ENCODE data around the gene LARP1B. TPM values are rescaled to one million over a fixed set of nuclear protein-coding genes. Genes with fewer than 3 reads are reported as not detected.

The LARP1B gene
- total RNA-seq, 1 experiment from 2014 or later, result 14.8 TPM

DNA sequence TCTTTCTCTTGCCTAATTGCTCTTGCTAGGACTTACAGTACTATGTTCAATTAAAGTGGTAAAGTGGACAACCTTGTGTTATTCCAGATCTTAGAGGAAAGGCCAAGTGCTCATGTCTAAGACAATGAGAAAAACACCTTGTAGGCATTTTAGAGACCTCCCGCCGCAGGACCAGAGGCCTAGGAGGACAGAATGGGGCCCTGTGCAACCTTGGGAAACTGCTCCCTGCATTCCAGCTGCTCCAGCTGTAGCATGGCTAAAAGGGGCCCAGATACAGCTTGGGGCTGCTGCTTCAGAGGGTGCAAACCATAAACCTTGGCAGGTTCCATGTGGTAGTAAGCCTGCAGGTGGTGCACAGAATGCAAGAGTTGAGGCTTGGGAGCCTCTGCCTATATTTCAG, 125.5 kb downstream of the LARP1B start:
- Histone ChIP-seq H3K4me3 (ENCODE audit: low read length) (no peak overlapping the region), H2AFZ (ENCODE audit: low read length) (no peak overlapping the region), H3K79me2 (ENCODE audit: low read length) (no peaks in the 10 kb centered on the region), H3F3A (ENCODE audit: low read length, unreplicated experiment) (no peaks in the 10 kb centered on the region), H3K9me3 (ENCODE audit: low read length) (no peaks in the 10 kb centered on the region), H3K27me3 (ENCODE audit: low read length) (no peaks in the 10 kb centered on the region), H4K20me1 (ENCODE audit: low read length) (no peaks in the 10 kb centered on the region), H3K27ac (ENCODE audit: low read length) (no peak overlapping the region), H3K4me1 (ENCODE audit: insufficient read depth, low read length) (no peaks in the 10 kb centered on the region), H3K4me2 (ENCODE audit: low read length) (no peak overlapping the region), H3K9ac (ENCODE audit: low read length) (no peak overlapping the region), H3K9me2 (replicated peaks; ENCODE audit: low read length) (no peaks in the 10 kb centered on the region), H3K36me3 (ENCODE audit: low read depth, low read length) (no peaks in the 10 kb centered on the region; the same call in 1 of the 2 replicates)
- ATAC-seq, result no peak
- no TSS peak for BruUV-seq (replicated peaks)
- intact Hi-C loops (cut with micrococcal nuclease), result no loop called here
- CTCF ChIA-PET, result no interaction called here
- TF ChIP-seq EZH2phosphoT487 (IDR thresholded peaks at IDR 0.05; ENCODE audit: borderline replicate concordance, low read length) (no peak), CTCF (conservative IDR thresholded peaks at IDR 0.05; ENCODE audit: low read depth, low read length) (no peak), EZH2 (IDR thresholded peaks at IDR 0.05; ENCODE audit: low read length, unreplicated experiment) (no peak)
- POLR2A ChIA-PET (ENCODE audit: unreplicated experiment), result no interaction called here
- DNase-seq, result no peak

DNA sequence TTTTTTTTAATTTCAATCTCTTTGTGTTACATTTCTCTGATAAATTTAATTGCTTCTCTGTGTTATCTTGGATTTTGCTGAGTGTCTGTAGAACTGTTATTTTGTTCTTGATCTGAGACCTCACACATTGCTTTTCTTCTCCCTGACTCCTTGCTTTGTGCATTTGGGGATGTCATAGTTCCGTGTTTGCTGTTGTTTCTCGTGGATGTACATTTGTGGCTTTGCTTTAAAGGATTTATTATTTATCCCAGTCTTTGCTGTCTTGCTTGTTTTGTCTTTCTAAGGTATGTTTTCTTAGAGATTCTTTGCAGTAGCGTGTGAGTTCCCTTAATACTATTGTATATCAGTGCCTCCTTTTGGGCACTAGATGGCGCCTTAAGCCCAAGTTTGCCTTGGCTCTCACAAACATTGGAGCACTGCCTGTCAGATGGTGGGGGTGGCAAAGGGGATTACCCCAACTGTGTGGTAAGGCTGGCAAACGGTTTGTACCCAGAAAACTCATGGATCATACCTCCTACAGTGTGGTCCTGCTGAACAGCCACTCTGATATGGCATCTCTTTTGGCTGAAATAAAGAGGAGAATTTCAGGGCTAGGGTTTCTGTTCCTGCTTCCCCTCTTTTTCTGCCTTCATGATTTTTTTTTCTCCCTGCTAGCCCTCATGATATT, 130.1 kb downstream of the LARP1B start:
- Histone ChIP-seq H3K9ac (ENCODE audit: low read length) (no peak overlapping the region), H3K36me3 (ENCODE audit: low read depth, low read length) (no peaks in the 10 kb centered on the region; the same call in 1 of the 2 replicates), H3K4me1 (ENCODE audit: insufficient read depth, low read length) (no peaks in the 10 kb centered on the region), H3K9me3 (ENCODE audit: low read length) (no peaks in the 10 kb centered on the region), H2AFZ (ENCODE audit: low read length) (no peak overlapping the region), H3K4me3 (ENCODE audit: low read length) (no peak overlapping the region), H3K4me2 (ENCODE audit: low read length) (no peak overlapping the region), H3K27ac (ENCODE audit: low read length) (no peak overlapping the region), H4K20me1 (ENCODE audit: low read length) (no peaks in the 10 kb centered on the region), H3K9me2 (replicated peaks; ENCODE audit: low read length) (no peaks in the 10 kb centered on the region), H3K27me3 (ENCODE audit: low read length) (no peaks in the 10 kb centered on the region), H3F3A (ENCODE audit: low read length, unreplicated experiment) (no peaks in the 10 kb centered on the region), H3K79me2 (ENCODE audit: low read length) (no peaks in the 10 kb centered on the region)
- peak; percentile 67 for ATAC-seq
- intact Hi-C loops (cut with micrococcal nuclease), result loop anchor here (1.0 to 10.0 kb wide), 4 partner anchors 94 to 672 kb away; partner anchors contain the start of gene PGRMC2
- DNase-seq, result peak; percentile 71
- ChIA-PET POLR2A (ENCODE audit: unreplicated experiment) (no interaction called here), CTCF (interaction anchor here (0.6 kb wide), 1 partner anchor 70 kb away, joined by 3 read pairs; no protein-coding TSS in a partner anchor)
- TF ChIP-seq CTCF (conservative IDR thresholded peaks at IDR 0.05; ENCODE audit: low read depth, low read length) (peak; percentile 91), EZH2 (IDR thresholded peaks at IDR 0.05; ENCODE audit: low read length, unreplicated experiment) (no peak)
- no TSS peak for BruUV-seq (replicated peaks)
